HG02943 (cell line): Measurements from ENCODE around the gene USF2.

Source experiments
- ATAC-seq: cut with Tn5 transposase; IDR thresholded peaks from one replicate; pipeline ENCODE4 v1.9.1; 2021; ENCODE audit warnings: mild to moderate bottlenecking, low read depth, moderate library complexity; ENCODE audit not compliant: unreplicated experiment

USF2 gene

GRCh38 chr19:35264268-35265125, 4.3 kb upstream of the USF2 start:
- ATAC-seq = no peak

DNA sequence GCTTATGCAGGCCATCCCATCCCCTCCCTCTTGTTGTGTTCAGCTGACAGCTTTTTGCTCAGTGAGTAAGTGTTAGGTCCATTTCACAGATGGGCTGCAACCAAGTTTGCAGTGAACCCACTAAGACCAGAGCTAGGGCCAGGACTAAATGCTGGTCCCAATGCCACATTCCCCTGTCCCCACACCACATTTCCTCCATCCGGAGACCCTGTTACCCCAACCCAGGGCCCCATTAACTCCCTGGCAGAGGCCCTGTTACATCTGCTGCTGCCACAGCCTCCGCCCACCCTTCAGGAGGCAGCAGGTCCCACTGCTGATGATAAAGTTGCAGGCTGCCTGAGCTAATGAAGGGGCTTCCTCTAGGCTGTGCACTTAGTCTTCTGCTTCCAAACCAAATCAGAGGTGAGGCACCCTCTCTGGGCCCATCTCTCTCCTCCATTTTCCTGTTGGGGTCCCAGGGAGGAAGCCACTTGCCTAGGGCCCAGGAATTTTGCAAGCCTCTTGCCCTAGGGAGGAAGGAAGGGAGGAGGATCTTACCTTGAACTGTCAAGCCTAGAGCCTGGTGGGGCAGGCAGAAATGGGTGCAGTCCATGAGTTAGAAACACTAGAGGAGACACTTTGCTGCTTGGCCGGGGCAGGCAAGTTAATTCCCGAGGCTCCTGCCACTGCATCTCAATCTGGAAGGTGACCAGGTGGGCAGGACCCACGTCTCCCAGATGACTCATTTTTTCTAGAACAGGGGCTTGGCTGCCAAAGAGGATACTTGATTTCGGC, 3.4 kb upstream of the USF2 start:
- ATAC-seq = no peak

DNA sequence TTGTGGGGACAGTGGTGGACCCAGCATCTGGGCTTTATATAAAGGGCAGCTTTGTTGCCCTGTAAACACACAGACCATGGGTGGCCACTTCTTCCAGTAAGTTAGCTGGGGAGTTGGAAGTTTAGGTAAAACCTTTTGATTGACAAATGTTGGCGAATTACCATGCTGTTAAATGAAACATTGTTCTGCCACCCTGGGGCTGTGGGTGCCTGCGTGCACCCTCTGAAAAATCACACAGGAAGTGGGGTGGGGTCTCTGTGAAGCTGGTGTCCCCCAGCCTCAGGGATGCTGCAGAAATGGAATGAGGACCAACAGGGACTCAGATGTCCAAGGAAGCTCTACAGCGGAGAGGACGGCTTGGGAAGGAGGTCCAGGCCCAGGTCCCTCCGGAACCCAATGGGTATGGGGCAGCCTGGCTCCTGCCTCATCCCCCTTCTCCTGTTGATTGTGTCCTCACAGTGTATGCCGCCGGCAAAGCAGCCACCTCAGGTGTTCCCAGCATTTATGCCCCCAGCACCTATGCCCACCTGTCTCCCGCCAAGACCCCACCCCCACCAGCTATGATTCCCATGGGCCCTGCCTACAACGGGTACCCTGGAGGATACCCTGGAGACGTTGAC, 2.8 kb upstream of the USF2 start:
- ATAC-seq = no peak

- ATAC-seq = no peak
Observed at GRCh38 chr19:35266520-35267352, 2.0 kb upstream of the USF2 start.

GRCh38 chr19:35267353-35267817, 1.4 kb upstream of the USF2 start:
- ATAC-seq = no peak

- no peak for ATAC-seq
Observed at GRCh38 chr19:35267818-35268535, 785 bp upstream of the USF2 start.

DNA sequence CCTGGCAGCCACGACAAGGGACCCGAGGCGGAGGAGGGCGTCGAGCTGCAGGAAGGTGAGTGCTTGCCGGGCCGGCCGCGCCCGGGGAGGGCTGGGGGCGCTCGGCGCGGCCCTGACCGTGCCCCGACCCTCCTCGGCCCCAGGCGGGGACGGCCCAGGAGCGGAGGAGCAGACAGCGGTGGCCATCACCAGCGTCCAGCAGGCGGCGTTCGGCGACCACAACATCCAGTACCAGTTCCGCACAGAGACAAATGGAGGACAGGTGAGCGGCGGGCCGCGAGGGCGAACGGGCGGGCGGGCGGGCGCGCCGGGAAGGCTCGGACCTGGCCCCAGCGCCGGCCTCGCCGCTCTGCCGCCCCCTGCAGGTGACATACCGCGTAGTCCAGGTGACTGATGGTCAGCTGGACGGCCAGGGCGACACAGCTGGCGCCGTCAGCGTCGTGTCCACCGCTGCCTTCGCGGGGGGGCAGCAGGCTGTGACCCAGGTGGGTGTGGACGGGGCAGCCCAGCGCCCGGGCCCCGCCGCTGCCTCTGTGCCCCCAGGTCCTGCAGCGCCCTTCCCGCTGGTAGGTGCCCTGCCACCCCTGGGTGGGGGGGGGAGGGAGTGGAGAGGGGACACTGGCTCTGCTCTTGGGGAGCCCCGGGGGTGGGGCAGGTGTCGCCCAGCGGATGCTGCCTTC, 816 bp downstream of the USF2 start:
- ATAC-seq = no peak

GRCh38 chr19:35270381-35270811, 1.6 kb downstream of the USF2 start:
- ATAC-seq = no peak

GRCh38 chr19:35271546-35271945, 2.8 kb downstream of the USF2 start:
- ATAC-seq = no peak

DNA sequence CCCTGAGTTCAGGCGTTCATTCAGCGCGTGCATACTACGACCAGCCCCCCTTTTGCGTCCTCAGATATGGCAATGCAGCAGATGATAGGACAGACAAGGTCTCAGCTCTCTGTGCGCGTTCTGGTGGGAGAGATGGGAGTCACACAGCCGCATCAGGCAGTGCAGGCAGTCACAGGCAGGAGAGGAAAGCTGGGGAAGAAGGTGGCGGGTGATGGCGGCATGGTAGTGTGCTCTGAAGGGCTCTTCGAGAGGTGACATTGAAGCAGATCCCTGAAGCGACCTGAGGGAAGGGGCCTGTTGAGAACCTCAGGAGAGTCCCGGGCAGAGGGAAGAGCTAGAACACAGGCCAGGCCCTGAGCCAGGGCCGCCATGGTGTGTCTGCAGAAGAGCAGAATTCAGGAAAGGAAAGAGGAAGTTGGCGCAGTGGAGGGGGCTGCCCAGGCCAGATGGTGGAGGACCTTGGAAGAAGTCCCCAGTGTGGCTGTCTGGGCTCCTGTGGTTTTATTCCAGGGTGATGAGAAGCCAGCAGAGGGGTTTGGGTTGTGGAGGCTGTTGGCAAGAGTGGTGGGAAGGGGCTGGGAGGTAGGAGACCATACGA, 3.5 kb downstream of the USF2 start:
- ATAC-seq = no peak

GRCh38 chr19:35272954-35273649, 4.3 kb downstream of the USF2 start:
- no peak for ATAC-seq

- no peak for ATAC-seq
Observed at GRCh38 chr19:35273686-35274259, 5.0 kb downstream of the USF2 start.

- no peak for ATAC-seq
Observed at GRCh38 chr19:35274323-35274722, 5.6 kb downstream of the USF2 start.

DNA sequence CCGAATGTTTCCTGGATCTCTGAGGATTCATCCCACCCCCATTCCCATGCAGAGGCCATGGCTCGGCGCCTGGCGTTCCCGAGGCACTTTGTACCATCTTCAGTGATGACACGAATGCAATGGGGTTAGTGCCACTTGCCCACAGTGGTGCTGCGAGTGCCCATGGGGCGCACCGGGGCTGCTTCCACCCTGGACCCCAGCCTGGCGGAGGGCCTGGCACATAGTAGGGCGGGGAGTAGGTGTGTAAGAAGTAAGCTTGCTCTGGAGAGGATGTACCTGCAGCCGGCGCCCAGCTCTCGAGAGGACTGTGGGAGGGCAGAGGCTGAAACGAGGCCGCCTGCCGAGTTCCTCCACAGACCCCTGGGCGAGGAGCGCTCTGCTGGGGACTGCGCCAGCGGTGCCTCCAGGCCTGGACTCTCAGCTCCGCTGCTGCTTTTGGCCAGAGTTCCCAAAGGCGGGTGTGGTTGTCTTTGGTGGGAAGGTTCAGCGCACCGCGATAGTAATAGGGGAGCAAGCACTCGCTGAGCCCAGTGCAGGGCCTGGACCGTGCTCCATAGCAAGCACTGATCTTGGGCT, 8.0 kb downstream of the USF2 start:
- ATAC-seq = no peak

DNA sequence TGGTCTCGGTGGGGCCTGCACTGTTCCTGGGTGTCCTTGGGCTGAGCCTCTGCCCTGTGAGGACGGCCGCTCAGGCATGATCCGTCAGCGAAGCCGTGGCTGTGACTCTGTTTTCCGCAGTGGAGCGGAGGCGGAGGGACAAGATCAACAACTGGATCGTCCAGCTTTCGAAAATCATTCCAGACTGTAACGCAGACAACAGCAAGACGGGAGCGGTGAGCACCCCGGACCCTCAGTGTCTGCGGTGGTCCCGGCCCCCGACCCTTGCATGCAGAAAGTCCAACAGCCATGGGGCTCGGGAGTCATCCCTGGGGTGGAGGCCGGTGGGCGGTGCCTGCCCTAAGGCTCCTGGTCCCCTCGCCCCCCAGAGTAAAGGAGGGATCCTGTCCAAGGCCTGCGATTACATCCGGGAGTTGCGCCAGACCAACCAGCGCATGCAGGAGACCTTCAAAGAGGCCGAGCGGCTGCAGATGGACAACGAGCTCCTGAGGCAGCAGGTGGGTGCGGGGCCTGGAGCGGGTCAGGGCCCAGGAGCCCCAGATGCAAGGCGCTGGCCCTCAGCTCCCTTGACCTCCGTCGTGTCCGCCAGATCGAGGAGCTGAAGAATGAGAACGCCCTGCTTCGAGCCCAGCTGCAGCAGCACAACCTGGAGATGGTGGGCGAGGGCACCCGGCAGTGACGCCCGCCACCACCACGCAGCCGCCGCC, 10.0 kb downstream of the USF2 start:
- ATAC-seq = no peak

DNA sequence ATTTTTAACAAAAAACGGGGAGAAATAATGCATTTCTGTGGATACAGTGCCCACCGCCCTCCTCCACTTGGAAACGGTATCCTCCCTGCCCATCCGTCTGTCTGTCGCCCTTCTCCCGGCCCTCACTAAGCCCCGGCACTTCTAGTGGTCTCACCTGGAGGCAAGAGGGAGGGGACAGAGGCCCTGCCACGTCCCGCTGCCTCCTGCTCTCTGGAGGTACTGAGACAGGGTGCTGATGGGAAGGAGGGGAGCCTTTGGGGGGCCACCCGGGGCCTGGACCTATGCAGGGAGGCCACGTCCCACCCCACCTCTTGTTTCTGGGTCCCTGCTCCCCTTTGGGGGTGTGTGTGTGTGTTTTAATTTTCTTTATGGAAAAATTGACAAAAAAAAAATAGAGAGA, 10.6 kb downstream of the USF2 start:
- no peak for ATAC-seq
